ENCODE data around the gene IL36B.

DNA sequence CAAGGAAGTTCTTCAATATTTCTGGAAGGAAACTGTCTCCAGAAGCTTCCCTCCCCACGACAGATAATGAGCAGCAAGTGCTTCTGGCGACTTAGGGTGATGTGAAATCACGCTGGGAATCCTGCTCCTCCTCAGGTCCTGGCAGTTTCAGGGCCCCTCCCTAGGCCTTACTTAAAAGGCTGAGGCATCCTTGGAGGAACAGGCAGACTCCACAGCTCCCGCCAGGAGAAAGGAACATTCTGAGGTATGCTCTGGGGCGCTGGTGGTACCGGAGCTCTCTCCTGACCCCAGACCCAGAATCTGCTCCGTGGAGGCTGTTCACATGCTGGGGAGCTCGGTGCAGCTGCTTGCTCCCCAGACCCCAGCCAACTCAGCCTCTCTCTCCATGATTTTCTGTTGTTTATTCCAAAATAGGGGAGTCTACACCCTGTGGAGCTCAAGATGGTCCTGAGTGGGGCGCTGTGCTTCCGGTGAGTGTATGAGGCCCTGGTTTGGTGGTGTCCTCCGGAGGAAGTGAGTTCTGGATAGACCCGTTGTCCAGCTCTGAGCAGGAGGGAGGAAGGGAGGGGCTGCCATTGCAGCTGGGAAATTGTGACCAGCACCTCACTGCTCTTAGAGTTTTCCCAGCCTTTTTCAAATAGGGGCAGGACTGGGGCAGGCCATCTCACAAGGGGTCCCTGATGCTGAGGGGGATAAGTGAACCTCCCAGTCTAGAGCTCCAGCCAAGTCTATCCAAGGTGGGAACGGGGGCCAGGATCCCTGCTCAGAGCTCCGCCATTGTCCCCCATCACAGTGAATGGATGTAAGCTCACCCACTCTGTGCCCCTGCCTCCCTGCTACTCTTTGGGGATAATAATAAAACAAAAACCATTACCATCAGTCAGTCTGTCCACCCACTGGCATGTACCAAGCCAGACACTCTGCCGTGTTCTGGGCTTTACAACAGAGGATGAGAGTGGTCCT lies 6.6 kb upstream of the IL36B start, which contains the start of gene IL36RN:
- TF ChIP-seq, protein P1, sequence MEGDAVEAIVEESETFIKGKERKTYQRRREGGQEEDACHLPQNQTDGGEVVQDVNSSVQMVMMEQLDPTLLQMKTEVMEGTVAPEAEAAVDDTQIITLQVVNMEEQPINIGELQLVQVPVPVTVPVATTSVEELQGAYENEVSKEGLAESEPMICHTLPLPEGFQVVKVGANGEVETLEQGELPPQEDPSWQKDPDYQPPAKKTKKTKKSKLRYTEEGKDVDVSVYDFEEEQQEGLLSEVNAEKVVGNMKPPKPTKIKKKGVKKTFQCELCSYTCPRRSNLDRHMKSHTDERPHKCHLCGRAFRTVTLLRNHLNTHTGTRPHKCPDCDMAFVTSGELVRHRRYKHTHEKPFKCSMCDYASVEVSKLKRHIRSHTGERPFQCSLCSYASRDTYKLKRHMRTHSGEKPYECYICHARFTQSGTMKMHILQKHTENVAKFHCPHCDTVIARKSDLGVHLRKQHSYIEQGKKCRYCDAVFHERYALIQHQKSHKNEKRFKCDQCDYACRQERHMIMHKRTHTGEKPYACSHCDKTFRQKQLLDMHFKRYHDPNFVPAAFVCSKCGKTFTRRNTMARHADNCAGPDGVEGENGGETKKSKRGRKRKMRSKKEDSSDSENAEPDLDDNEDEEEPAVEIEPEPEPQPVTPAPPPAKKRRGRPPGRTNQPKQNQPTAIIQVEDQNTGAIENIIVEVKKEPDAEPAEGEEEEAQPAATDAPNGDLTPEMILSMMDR (IDR thresholded peaks at IDR 0.05): no peak
- no peak for TF ChIP-seq EP300 (IDR thresholded peaks at IDR 0.05)
